Esophagus muscularis mucosa (tissue), 4 donors: ENCODE measurements around the gene ASTN2. TPM values are rescaled to one million over a fixed set of nuclear protein-coding genes. Genes with fewer than 3 reads are reported as not detected.
A peak's percentile ranks its signal among the peaks of the same experiment; 100 is the strongest.

Experiments
- DNase-seq: peaks from one replicate; pipeline ENCODE4 v3.0.0-alpha.2; 2017; ENCODE audit errors: extremely low spot score
- H3K27ac ChIP-seq, 4 donors: fragments of 200-600 bp; sonication (generic); replicated peaks in 1 of 4; 1 replicate in 3 of 4; 2 replicates in 1 of 4; pipeline ENCODE4 v1.5.1; 2016 to 2019; ENCODE audit warnings: mild to moderate bottlenecking in 1 of 4
- H3K27me3 ChIP-seq, 4 donors: fragments of 200-600 bp; sonication (generic); one replicate each; pipeline versions ENCODE4 v1.5.1 to v1.6.0; 2016 to 2019
- H3K36me3 ChIP-seq, 4 donors: fragments of 200-600 bp; sonication (generic); one replicate each; pipeline ENCODE4 v1.5.1; 2016 to 2019
- H3K4me1 ChIP-seq, 4 donors: fragments of 200-600 bp; sonication (generic); one replicate each; pipeline ENCODE4 v1.5.1; 2016 to 2019
- H3K4me3 ChIP-seq, 4 donors: fragments of 200-600 bp; sonication (generic); 1 replicate in 2 of 4; 2 replicates in 2 of 4; pipeline ENCODE4 v1.5.1; 2016 to 2019; ENCODE audit warnings: mild to moderate bottlenecking in 4 of 4, moderate library complexity in 1 of 4
- H3K9me3 ChIP-seq, 4 donors: fragments of 200-600 bp; sonication (generic); 1 replicate in 3 of 4; 2 replicates in 1 of 4; pipeline ENCODE4 v1.5.1; 2016 to 2019
- EP300 ChIP-seq: sonication (generic); formaldehyde crosslinking; IDR thresholded peaks from one replicate; pipeline ENCODE4 v1.6.1; 2017; ENCODE audit warnings: antibody characterized with exemption
- POLR2A ChIP-seq: fragments of 450-650 bp; IDR thresholded peaks from one replicate; pipeline ENCODE4 v1.6.1; 2017; ENCODE audit warnings: antibody characterized with exemption, moderate library complexity, mild to moderate bottlenecking, low read depth
- POLR2AphosphoS5 ChIP-seq, 2 donors: sonication (generic); formaldehyde crosslinking; IDR thresholded peaks; one replicate each; pipeline ENCODE4 v1.6.1; 2017; ENCODE audit warnings: antibody characterized with exemption in 2 of 2
- WGBS: methylation state at CpG from one replicate; pipeline ENCODE4 v1.1.5; 2018; 5-methylcytosine and 5-hydroxymethylcytosine counted together
- intact Hi-C: fragments of 100-400 bp; cut with DNase I; formaldehyde crosslinking; loops from one replicate; pipeline ENCODE4 v1.15.1; 2023
- total RNA-seq, 4 donors: library from RNA; depleted of rRNA; stranded (reverse); fragments of >200 nt; gene quantifications; one replicate each; pipeline versions ENCODE4 v1.1.0 to v1.2.1, GENCODE V29; 2016
- TF ChIP-seq, protein P1 (sequence below), 3 experiments: fragments of 200-600 bp in 2 of 3; fragments of 450-650 bp in 1 of 3; sonication (generic) in 2 of 3; IDR thresholded peaks; one replicate each; pipeline ENCODE4 v1.5.1; 2017 to 2019; ENCODE audit warnings: antibody characterized with exemption in 3 of 3, mild to moderate bottlenecking in 2 of 3, moderate library complexity in 1 of 3

ASTN2 gene
- total RNA-seq, 4 donors from 2014 or later, result 4.2 to 6.9 (median 5.5) TPM

DNA sequence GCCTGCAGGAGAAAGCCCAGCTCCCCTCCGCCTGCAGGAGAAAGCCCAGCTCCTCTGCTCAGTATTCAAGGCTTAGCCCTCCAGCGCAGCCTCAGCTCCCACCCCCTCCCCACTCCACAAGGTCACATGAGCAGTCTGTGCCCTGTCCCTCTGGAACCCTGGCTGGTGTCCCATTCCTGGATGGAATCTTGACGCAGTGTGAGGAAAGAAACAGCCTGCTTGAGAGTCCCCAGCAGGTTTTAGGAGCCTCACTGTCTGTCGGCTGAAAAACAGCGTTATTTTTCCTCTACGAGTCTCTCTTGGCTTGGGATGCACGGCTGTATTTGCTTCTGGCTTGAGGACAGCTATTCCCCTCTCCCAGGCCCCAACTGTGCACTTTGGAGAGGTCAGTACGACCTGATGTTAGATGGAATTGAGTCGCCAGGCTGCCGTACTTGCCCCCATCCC lies 937.9 kb downstream of the ASTN2 start:
- DNase-seq, result no peak
- intact Hi-C loops, result no loop called here
- H3K27me3 ChIP-seq, result no peaks in the 10 kb centered on the region
- H3K4me1 ChIP-seq, result peaks cover 0 to 10% (median 8%) of the 10 kb centered on the region in 4 donors
- TF ChIP-seq EP300, result no peak
- TF ChIP-seq POLR2AphosphoS5 (IDR thresholded peaks at IDR 0.05), result no peak
- TF ChIP-seq POLR2A, result no peak
- TF ChIP-seq, protein P1, sequence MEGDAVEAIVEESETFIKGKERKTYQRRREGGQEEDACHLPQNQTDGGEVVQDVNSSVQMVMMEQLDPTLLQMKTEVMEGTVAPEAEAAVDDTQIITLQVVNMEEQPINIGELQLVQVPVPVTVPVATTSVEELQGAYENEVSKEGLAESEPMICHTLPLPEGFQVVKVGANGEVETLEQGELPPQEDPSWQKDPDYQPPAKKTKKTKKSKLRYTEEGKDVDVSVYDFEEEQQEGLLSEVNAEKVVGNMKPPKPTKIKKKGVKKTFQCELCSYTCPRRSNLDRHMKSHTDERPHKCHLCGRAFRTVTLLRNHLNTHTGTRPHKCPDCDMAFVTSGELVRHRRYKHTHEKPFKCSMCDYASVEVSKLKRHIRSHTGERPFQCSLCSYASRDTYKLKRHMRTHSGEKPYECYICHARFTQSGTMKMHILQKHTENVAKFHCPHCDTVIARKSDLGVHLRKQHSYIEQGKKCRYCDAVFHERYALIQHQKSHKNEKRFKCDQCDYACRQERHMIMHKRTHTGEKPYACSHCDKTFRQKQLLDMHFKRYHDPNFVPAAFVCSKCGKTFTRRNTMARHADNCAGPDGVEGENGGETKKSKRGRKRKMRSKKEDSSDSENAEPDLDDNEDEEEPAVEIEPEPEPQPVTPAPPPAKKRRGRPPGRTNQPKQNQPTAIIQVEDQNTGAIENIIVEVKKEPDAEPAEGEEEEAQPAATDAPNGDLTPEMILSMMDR (IDR thresholded peaks at IDR 0.05), result no peak
- 50% methylated on average over 9 of the region's 10 CpGs for WGBS
- H3K9me3 ChIP-seq, result no peaks in the 10 kb centered on the region
- no peaks in the 10 kb centered on the region for H3K36me3 ChIP-seq
- no peak overlapping the region for H3K4me3 ChIP-seq
- H3K27ac ChIP-seq, result peak overlapping the region in 3 of 4 donors; percentile 16 to 40 (median 23)

DNA sequence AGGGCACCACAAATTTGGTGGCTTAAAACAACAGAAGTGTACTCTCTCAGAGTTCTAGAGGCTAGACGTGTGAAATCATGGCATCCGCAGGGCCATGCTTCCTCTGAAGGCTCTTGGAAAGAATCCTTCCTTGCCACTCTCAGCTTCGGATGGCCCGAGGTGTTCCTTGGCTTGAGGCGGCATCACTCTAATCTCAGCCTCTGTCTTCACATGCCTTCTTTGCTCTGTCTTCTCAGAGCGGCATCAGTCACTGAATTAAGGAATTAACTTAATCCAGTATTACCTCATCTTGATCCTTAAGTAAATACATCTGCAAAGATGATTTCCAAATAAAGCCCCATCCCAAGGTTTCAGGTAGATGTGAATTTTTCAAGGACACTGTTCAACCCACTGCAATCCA lies 938.9 kb downstream of the ASTN2 start:
- Histone ChIP-seq H3K4me3 (no peak overlapping the region), H3K36me3 (no peaks in the 10 kb centered on the region), H3K4me1 (peaks cover 5 to 18% (median 16%) of the 10 kb centered on the region in 4 donors), H3K27me3 (no peaks in the 10 kb centered on the region), H3K9me3 (no peaks in the 10 kb centered on the region), H3K27ac (no peak overlapping the region)
- TF ChIP-seq, protein P1 (IDR thresholded peaks at IDR 0.05), result no peak
- TF ChIP-seq POLR2AphosphoS5 (IDR thresholded peaks at IDR 0.05), result no peak
- no peak for TF ChIP-seq EP300
- no peak for TF ChIP-seq POLR2A
- 78% methylated on average over 6 of the region's 6 CpGs for WGBS
- no peak for DNase-seq
- intact Hi-C loops, result no loop called here

DNA sequence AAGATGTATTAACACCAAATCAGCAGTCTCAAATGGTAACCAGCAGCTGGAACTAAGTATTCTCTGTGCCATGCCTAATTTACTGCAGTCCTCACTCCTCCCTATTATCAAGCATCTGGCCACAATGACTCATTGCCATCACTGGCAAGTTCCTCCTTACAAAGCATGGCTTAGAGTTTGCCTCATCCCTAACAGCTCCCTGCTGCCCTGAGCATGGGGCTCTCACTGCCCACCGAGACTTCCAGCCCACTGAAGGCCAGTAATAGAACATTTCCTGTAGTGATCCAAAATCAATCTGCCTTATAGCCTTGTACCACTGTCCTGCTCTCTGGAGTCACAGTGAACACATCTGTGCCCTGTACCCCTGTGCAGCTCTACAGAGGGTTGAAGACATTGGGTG lies 939.7 kb downstream of the ASTN2 start:
- peaks cover 7 to 22% (median 16%) of the 10 kb centered on the region in 4 donors for H3K4me1 ChIP-seq
- H3K27me3 ChIP-seq, result no peaks in the 10 kb centered on the region
- DNase-seq, result no peak
- intact Hi-C loops, result no loop called here
- H3K9me3 ChIP-seq, result no peaks in the 10 kb centered on the region
- TF ChIP-seq EP300, result no peak
- no peak overlapping the region for H3K27ac ChIP-seq
- no peak overlapping the region for H3K4me3 ChIP-seq
- no peaks in the 10 kb centered on the region for H3K36me3 ChIP-seq
- WGBS, result 100% methylated on average over 1 of the region's 1 CpG

DNA sequence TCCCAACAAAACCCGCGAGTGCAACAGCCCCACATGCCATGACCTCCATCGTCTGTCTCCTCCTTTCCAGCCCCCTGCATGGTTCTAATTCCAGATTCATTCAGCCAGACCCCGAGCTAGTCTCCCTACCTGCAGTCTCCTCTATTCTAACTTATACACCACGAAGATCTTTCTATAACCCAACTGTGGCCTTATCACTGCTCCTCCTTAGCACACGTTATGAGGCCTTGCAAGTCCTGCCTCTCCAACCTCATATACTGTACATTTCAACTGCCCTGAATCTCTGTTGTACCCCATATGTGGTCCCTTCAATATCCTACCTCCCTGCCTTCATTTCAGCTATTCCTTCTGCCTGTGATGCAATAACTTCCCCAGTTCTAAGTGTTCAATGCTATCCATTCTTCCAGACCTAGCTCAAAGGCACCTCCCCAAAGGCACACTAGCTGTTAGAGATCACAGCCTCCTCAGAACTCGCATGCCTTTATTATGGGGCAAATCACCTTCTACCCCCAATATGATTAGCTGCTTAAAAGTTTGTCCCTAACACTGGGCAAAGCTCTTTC lies 942.8 kb downstream of the ASTN2 start:
- Histone ChIP-seq H3K36me3 (no peaks in the 10 kb centered on the region), H3K4me1 (peaks cover 7 to 18% (median 12%) of the 10 kb centered on the region in 4 donors), H3K9me3 (no peaks in the 10 kb centered on the region), H3K27ac (peak overlapping the region in 2 of 4 donors; percentile 14 to 63), H3K27me3 (no peaks in the 10 kb centered on the region), H3K4me3 (no peak overlapping the region)
- WGBS, result 88% methylated on average over 7 of the region's 7 CpGs
- intact Hi-C loops, result no loop called here
- TF ChIP-seq POLR2AphosphoS5 (IDR thresholded peaks at IDR 0.05) (no peak), POLR2A (no peak), EP300 (no peak)
- TF ChIP-seq, protein P1 (IDR thresholded peaks at IDR 0.05), result no peak
- peak; percentile 60 for DNase-seq

DNA sequence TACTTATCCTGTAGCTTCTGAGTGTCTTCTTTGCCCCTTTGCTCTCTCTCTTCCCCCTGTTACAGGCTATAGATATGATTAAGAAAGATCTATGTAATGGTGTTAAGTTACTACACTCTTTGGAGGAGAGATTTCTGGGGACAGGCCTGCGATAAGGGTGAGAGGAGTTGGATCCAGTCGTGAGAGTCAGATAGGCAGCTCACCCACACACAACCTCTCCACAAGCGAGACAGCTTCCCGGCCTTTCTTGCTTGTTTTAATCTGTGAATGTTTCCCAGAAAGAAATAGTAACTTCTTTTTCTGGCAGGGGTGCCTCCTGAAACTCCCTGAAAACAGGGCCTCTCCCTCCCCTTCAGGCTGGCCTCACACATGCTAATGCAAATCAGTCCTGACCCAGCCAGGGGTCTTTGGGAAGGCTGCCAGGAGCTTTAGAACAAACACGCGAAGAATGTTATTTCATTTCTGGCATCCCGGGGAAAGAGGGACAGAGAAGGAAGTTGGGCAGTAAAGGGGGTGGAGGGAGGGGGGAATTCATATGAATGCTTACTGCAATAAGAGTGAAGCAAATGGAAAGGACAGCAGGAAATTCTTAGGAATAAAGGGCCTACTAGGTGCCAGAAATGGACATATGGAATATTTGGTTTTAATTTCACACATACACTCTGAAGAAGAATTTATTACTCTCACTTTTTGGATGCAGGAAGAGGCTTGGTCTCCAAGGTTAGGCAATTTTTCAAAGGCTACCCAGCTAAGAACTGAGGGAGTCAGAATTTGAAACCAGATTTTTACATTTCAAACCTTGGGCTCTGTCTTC lies 943.6 kb downstream of the ASTN2 start:
- H3K9me3 ChIP-seq, result no peaks in the 10 kb centered on the region
- peaks cover 7 to 14% (median 9%) of the 10 kb centered on the region in 4 donors for H3K4me1 ChIP-seq
- no peak overlapping the region for H3K4me3 ChIP-seq
- no peaks in the 10 kb centered on the region for H3K27me3 ChIP-seq
- 24% methylated on average over 7 of the region's 7 CpGs for WGBS
- DNase-seq, result peak; percentile 86
- no peaks in the 10 kb centered on the region for H3K36me3 ChIP-seq
- TF ChIP-seq EP300, result no peak
- no peak for TF ChIP-seq POLR2AphosphoS5 (IDR thresholded peaks at IDR 0.05)
- no peak for TF ChIP-seq POLR2A
- TF ChIP-seq, protein P1 (IDR thresholded peaks at IDR 0.05), result no peak
- peak overlapping the region; percentile 36 to 63 (median 41) for H3K27ac ChIP-seq
- intact Hi-C loops, result no loop called here
